A673 (cell line): ENCODE measurements around the gene FAM168A. TPM values are rescaled to one million over a fixed set of nuclear protein-coding genes. Genes with fewer than 3 reads are reported as not detected.

ENCODE experiments used
- BruUV-seq: library from RNA; stranded (reverse); fragments of 400-500 nt; replicated peaks from 2 replicates; lab custom pipeline; 2021; lab: Mats Ljungman, UMichigan
- CTCF ChIA-PET: fragments of 300-600 bp; sonication (Branson Sonifier 250); formaldehyde crosslinking; loops from one replicate; lab custom pipeline; 2022; ENCODE audit warnings: antibody characterized with exemption; lab: Charles Lee
- POLR2A ChIA-PET: fragments of 300-600 bp; sonication (Branson Sonifier 250); formaldehyde crosslinking; loops from one replicate; lab custom pipeline; 2022; ENCODE audit warnings: antibody characterized with exemption; ENCODE audit not compliant: low non-redundant PET; lab: Charles Lee
- DNase-seq: peaks from one replicate; pipeline ENCODE4 v3.0.0-alpha.2; 2015; ENCODE audit warnings: low spot score
- H3K27ac ChIP-seq: fragments of 200-600 bp; sonication (generic); 2 replicates; pipeline ENCODE4 v1.5.1; 2016; ENCODE audit warnings: mixed run types, low read depth, mild to moderate bottlenecking, mixed read lengths, antibody characterized with exemption, low read length; ENCODE audit not compliant: poor library complexity, severe bottlenecking
- H3K27me3 ChIP-seq: fragments of 200-600 bp; sonication (generic); replicated peaks from 2 replicates; pipeline ENCODE4 v1.6.1; 2017; ENCODE audit warnings: mixed run types, low read depth, mild to moderate bottlenecking, mixed read lengths, antibody characterized with exemption, low read length; ENCODE audit not compliant: insufficient read depth, poor library complexity
- H3K36me3 ChIP-seq: fragments of 200-600 bp; sonication (generic); 2 replicates; pipeline ENCODE4 v1.6.1; 2016; ENCODE audit warnings: mixed run types, mild to moderate bottlenecking, mixed read lengths, antibody characterized with exemption, low read length; ENCODE audit not compliant: insufficient read depth, poor library complexity, severe bottlenecking
- H3K4me1 ChIP-seq: fragments of 200-600 bp; sonication (generic); 2 replicates; pipeline ENCODE4 v1.6.1; 2017; ENCODE audit warnings: mixed run types, mild to moderate bottlenecking, mixed read lengths, antibody characterized with exemption, low read length; ENCODE audit not compliant: insufficient read depth, poor library complexity, severe bottlenecking
- H3K4me3 ChIP-seq: fragments of 200-600 bp; sonication (generic); 2 replicates; pipeline ENCODE4 v1.5.1; 2016; ENCODE audit warnings: low read depth, mixed run types, mild to moderate bottlenecking, mixed read lengths, low read length; ENCODE audit not compliant: poor library complexity, severe bottlenecking
- H3K9me3 ChIP-seq: fragments of 200-600 bp; sonication (generic); 2 replicates; pipeline ENCODE4 v1.6.1; 2016; ENCODE audit warnings: mixed run types, low read depth, mild to moderate bottlenecking, mixed read lengths, antibody characterized with exemption, low read length; ENCODE audit not compliant: poor library complexity, severe bottlenecking
- CTCF ChIP-seq: fragments of 300-800, 200-600 bp; sonication (generic); conservative IDR thresholded peaks from 2 replicates; pipeline ENCODE4 v1.5.1; 2017; ENCODE audit warnings: low read depth, mild to moderate bottlenecking, antibody characterized with exemption, low read length, moderate library complexity, mixed read lengths
- EZH2 ChIP-seq: fragments of 200-600 bp; sonication (generic); IDR thresholded peaks from 2 replicates; pipeline ENCODE4 v1.6.1; 2017; ENCODE audit warnings: borderline replicate concordance, low read depth, mild to moderate bottlenecking, mixed read lengths, antibody characterized with exemption, low read length; ENCODE audit not compliant: poor library complexity, severe bottlenecking
- intact Hi-C: fragments of 100-400 bp; cut with micrococcal nuclease; formaldehyde crosslinking; loops from one replicate; pipeline ENCODE4 v1.10.0; 2022; ENCODE audit not compliant: unreplicated experiment
- total RNA-seq: library from RNA; stranded (reverse); gene quantifications from 2 replicates; pipeline ENCODE4 v1.2.3, GENCODE V29; 2021

FAM168A gene
- total RNA-seq, 1 experiment from 2014 or later: 46.1 TPM

- H3K27ac ChIP-seq: no peak overlapping the region
- ChIA-PET CTCF (no interaction called here), POLR2A (interaction anchor here (0.5 kb wide), 1 partner anchor 31 kb away, joined by 4 read pairs; no protein-coding TSS in a partner anchor)
- intact Hi-C loops: no loop called here
- no peaks in the 10 kb centered on the region for H3K27me3 ChIP-seq
- H3K4me3 ChIP-seq: no peak overlapping the region
- no peaks in the 10 kb centered on the region for H3K4me1 ChIP-seq
- no peaks in the 10 kb centered on the region for H3K36me3 ChIP-seq
- no TSS peak for BruUV-seq
- no peak for TF ChIP-seq EZH2
- TF ChIP-seq CTCF: no peak
- no peaks in the 10 kb centered on the region for H3K9me3 ChIP-seq
- no peak for DNase-seq
These were observed 42.7 kb upstream of the FAM168A start for GRCh38 chr11:73640592-73640991.

- no peak for TF ChIP-seq EZH2
- no peak for TF ChIP-seq CTCF
- BruUV-seq: no TSS peak
- no peaks in the 10 kb centered on the region for H3K4me1 ChIP-seq
- H3K4me3 ChIP-seq: no peak overlapping the region
- no peaks in the 10 kb centered on the region for H3K9me3 ChIP-seq
- H3K27me3 ChIP-seq: no peaks in the 10 kb centered on the region
- H3K36me3 ChIP-seq: no peaks in the 10 kb centered on the region
- no peak for DNase-seq
- CTCF ChIA-PET: no interaction called here
- intact Hi-C loops: no loop called here
- POLR2A ChIA-PET: no interaction called here
- H3K27ac ChIP-seq: no peak overlapping the region
These were observed 39.1 kb upstream of the FAM168A start for GRCh38 chr11:73637012-73637411.

- intact Hi-C loops: no loop called here
These were observed 38.3 kb upstream of the FAM168A start for GRCh38 chr11:73636249-73636648.

More at GRCh38 chr11:73636249-73636648, 38.3 kb upstream of the FAM168A start:
- TF ChIP-seq EZH2 (no peak), CTCF (no peak)
- no peak for DNase-seq
- no peaks in the 10 kb centered on the region for H3K9me3 ChIP-seq
- no peaks in the 10 kb centered on the region for H3K27me3 ChIP-seq
- H3K4me1 ChIP-seq: no peaks in the 10 kb centered on the region
- no peaks in the 10 kb centered on the region for H3K36me3 ChIP-seq
- no peak overlapping the region for H3K4me3 ChIP-seq
- BruUV-seq: no TSS peak
- H3K27ac ChIP-seq: no peak overlapping the region
- ChIA-PET POLR2A (interaction anchor here (0.7 kb wide), 1 partner anchor 182 kb away, joined by 4 read pairs; no protein-coding TSS in a partner anchor), CTCF (interaction anchor here (0.6 to 0.8 kb wide), 2 partner anchors 10 to 72 kb away, joined by 3 read pairs; no protein-coding TSS in a partner anchor)
